Ovary (tissue), 9 donors: ENCODE results near the gene TSPAN31. TPM values are rescaled to one million over a fixed set of nuclear protein-coding genes. Genes with fewer than 3 reads are reported as not detected.
"Not testable (repeated sequence)": the region's sequence is repeated elsewhere in the genome, so short reads cannot be mapped to it uniquely, and the experiment has no call there.

ENCODE experiments used
- DNase-seq, 5 donors: peaks; one replicate each; pipeline ENCODE4 v3.0.0-alpha.2; 2019 to 2020
- H3K27ac ChIP-seq, 2 donors: fragments of 200-600 bp; one replicate each; pipeline versions ENCODE4 v1.5.1 to v1.8.0; 2019 to 2022
- H3K27me3 ChIP-seq: fragments of 200-600 bp; one replicate; pipeline ENCODE4 v1.8.0; 2022
- H3K36me3 ChIP-seq: fragments of 200-600 bp; sonication (generic); one replicate; pipeline ENCODE4 v1.5.1; 2019
- H3K4me1 ChIP-seq: one replicate; pipeline ENCODE4 v1.8.1; 2013; ENCODE audit warnings: mild to moderate bottlenecking, moderate library complexity; ENCODE audit not compliant: insufficient read depth
- H3K4me3 ChIP-seq: fragments of 200-600 bp; sonication (generic); one replicate; pipeline ENCODE4 v1.5.1; 2017
- H3K9me3 ChIP-seq, 2 donors: fragments of 200-600 bp in 1 of 2; sonication (generic) in 1 of 2; one replicate each; pipeline versions ENCODE4 v1.5.1 to v1.8.1; 2013 to 2019; ENCODE audit warnings: mild to moderate bottlenecking in 1 of 2, moderate library complexity in 1 of 2
- CTCF ChIP-seq, 3 donors: fragments of 450-650 bp in 2 of 3; fragments of 200-600 bp in 1 of 3; IDR thresholded peaks; one replicate each; pipeline versions ENCODE4 v1.5.1 to v1.8.0; 2016 to 2022; ENCODE audit warnings: antibody characterized with exemption in 3 of 3, mild to moderate bottlenecking in 1 of 3
- EP300 ChIP-seq: sonication (generic); formaldehyde crosslinking; IDR thresholded peaks from one replicate; pipeline ENCODE4 v1.6.1; 2017; ENCODE audit warnings: antibody characterized with exemption
- POLR2A ChIP-seq: fragments of 450-650 bp; IDR thresholded peaks from one replicate; pipeline ENCODE4 v1.6.1; 2017; ENCODE audit warnings: antibody characterized with exemption, mild to moderate bottlenecking, moderate library complexity
- WGBS, 3 donors: extraction: QIAGEN DNeasy Blood & Tissue Kit in 1 of 3; methylation state at CpG; one replicate each; pipeline versions ENCODE4 v1.1.5 to v1.1.7; 2013 to 2017; 5-methylcytosine and 5-hydroxymethylcytosine counted together
- intact Hi-C, 4 donors: fragments of 100-400 bp; cut with DNase I; formaldehyde crosslinking; loops; one replicate each; pipeline versions ENCODE4 v1.11.0 to v1.15.1; 2022 to 2023
- polyA plus RNA-seq, 2 donors: library from polyadenylated mRNA; stranded (reverse); fragments of 200-250 nt in 1 of 2; fragments of 350-450 nt in 1 of 2; fragmentation: Illumina TruSeq in 1 of 2; extraction: RNeasy Lipid Tissue Mini Kit (QIAGEN cat#74804) in 1 of 2; gene quantifications; one replicate each; pipeline ENCODE4 v1.2.3, GENCODE V29; 2013 to 2014
- total RNA-seq, 7 donors: library from RNA; depleted of rRNA in 2 of 7; stranded (reverse); fragments of >200 nt in 2 of 7; fragmentation: NEBNext Ultra II Directional in 3 of 7; extraction: Animal tissue kit (Norgen Biotek cat#: 25700) in 3 of 7; gene quantifications; one replicate each; pipeline versions ENCODE4 v1.1.0 to v1.2.4, GENCODE V29; 2016 to 2023
- donor health status: DM: no; HTN: no; CAD: no; lungs with moderate emphysema.
- donor health status: DM: no; HTN: no; CAD: no.
- donor health status: Bipolar disorder and iron deficiency.
- donor health status: DM: yes; HTN: yes; CAD: no.
- donor health status: DM: no; HTN: no; CAD: no.
- donor health status: DM: yes; HTN: yes; CAD: no.

Gene TSPAN31
- total and polyA plus RNA-seq, 9 donors: 27.7 to 64.0 (median 43.9) TPM

- Histone ChIP-seq H3K9me3 (no peaks in the 10 kb centered on the region), H3K36me3 (no peaks in the 10 kb centered on the region), H3K4me1 (no peaks in the 10 kb centered on the region), H3K27ac (no peak overlapping the region), H3K4me3 (no peak overlapping the region), H3K27me3 (no peaks in the 10 kb centered on the region)
- TF ChIP-seq POLR2A (no peak), EP300 (no peak), CTCF (IDR thresholded peaks at IDR 0.05) (no peak)
- intact Hi-C loops: loop anchor here in 1 of 4 donors (5.0 kb wide), 1 partner anchor 1578 kb away; no protein-coding TSS in a partner anchor
- WGBS, 3 donors: 93 to 97% (median 96%) methylated on average over 2 of the region's 2 CpGs
- DNase-seq: no peak
Measured at GRCh38 chr12:57700317-57700716, 44.5 kb upstream of the TSPAN31 start.

- no peak for DNase-seq
- Histone ChIP-seq H3K27ac (no peak overlapping the region), H3K4me1 (no peaks in the 10 kb centered on the region), H3K9me3 (no peaks in the 10 kb centered on the region), H3K27me3 (no peaks in the 10 kb centered on the region), H3K4me3 (no peak overlapping the region), H3K36me3 (no peaks in the 10 kb centered on the region)
- no peak for TF ChIP-seq POLR2A
- TF ChIP-seq CTCF (IDR thresholded peaks at IDR 0.05): no peak
- TF ChIP-seq EP300: no peak
- intact Hi-C loops: no loop called here
- whole genome bisulfite sequencing, 3 donors: 82 to 99% (median 96%) methylated on average over 3 of the region's 3 CpGs
Measured at GRCh38 chr12:57707250-57707649, 37.6 kb upstream of the TSPAN31 start.

GRCh38 chr12:57708296-57708695, 36.5 kb upstream of the TSPAN31 start:
- WGBS, 3 donors: 76 to 84% (median 83%) methylated on average over 2 of the region's 2 CpGs
- H3K36me3 ChIP-seq: no peaks in the 10 kb centered on the region
- TF ChIP-seq EP300: no peak
- TF ChIP-seq CTCF (IDR thresholded peaks at IDR 0.05): no peak
- no peak for TF ChIP-seq POLR2A

GRCh38 chr12:57712701-57713100, 32.1 kb upstream of the TSPAN31 start:
- intact Hi-C loops: no loop called here
- 92 to 93% (median 92%) methylated on average over 3 of the region's 3 CpGs for WGBS, 3 donors
- Histone ChIP-seq H3K4me3 (no peak overlapping the region), H3K27ac (no peak overlapping the region), H3K27me3 (no peaks in the 10 kb centered on the region), H3K36me3 (no peaks in the 10 kb centered on the region), H3K4me1 (no peaks in the 10 kb centered on the region), H3K9me3 (no peaks in the 10 kb centered on the region)
- TF ChIP-seq POLR2A: no peak
- no peak for TF ChIP-seq CTCF (IDR thresholded peaks at IDR 0.05)
- no peak for TF ChIP-seq EP300
- DNase-seq: no peak

More at GRCh38 chr12:57708296-57708695, 36.5 kb upstream of the TSPAN31 start:
- no peak for DNase-seq
- Histone ChIP-seq H3K9me3 (no peaks in the 10 kb centered on the region), H3K27ac (no peak overlapping the region), H3K4me3 (no peak overlapping the region), H3K27me3 (no peaks in the 10 kb centered on the region), H3K4me1 (no peaks in the 10 kb centered on the region)
- intact Hi-C loops: no loop called here

GRCh38 chr12:57713209-57713608, 31.6 kb upstream of the TSPAN31 start:
- intact Hi-C loops: no loop called here
- DNase-seq: no peak
- WGBS, 3 donors: 90 to 93% (median 91%) methylated on average over 5 of the region's 5 CpGs
- no peak overlapping the region for H3K27ac ChIP-seq
- no peaks in the 10 kb centered on the region for H3K4me1 ChIP-seq
- H3K27me3 ChIP-seq: no peaks in the 10 kb centered on the region
- no peaks in the 10 kb centered on the region for H3K9me3 ChIP-seq
- no peak overlapping the region for H3K4me3 ChIP-seq
- TF ChIP-seq POLR2A (no peak), CTCF (IDR thresholded peaks at IDR 0.05) (no peak), EP300 (no peak)
- H3K36me3 ChIP-seq: no peaks in the 10 kb centered on the region

GRCh38 chr12:57715036-57715748, 29.6 kb upstream of the TSPAN31 start:
- H3K27ac ChIP-seq, H3K4me3 ChIP-seq, H3K27me3 ChIP-seq, DNase-seq, H3K4me1 ChIP-seq, intact Hi-C loops, H3K9me3 ChIP-seq, H3K36me3 ChIP-seq: not testable (repeated sequence)
- WGBS, 3 donors: 91 to 96% (median 94%) methylated on average over 6 of the region's 6 CpGs
